Transverse colon (tissue), 4 donors: ENCODE results near the gene PAK2. TPM values are rescaled to one million over a fixed set of nuclear protein-coding genes. Genes with fewer than 3 reads are reported as not detected.

Experiments used
- DNase-seq: peaks from one replicate; pipeline ENCODE4 v3.0.0-alpha.2; 2019
- H3K27ac ChIP-seq, 4 donors: fragments of 200-600 bp; sonication (generic); 2 replicates each; pipeline ENCODE4 v1.5.1; 2016 to 2018; ENCODE audit warnings: inconsistent platforms in 4 of 4
- H3K27me3 ChIP-seq: fragments of 200-600 bp; sonication (generic); 2 replicates; pipeline ENCODE4 v1.5.1; 2017; ENCODE audit warnings: inconsistent platforms
- H3K36me3 ChIP-seq, 4 donors: fragments of 200-600 bp; sonication (generic); 2 replicates each; pipeline ENCODE4 v1.5.1; 2017 to 2019; ENCODE audit warnings: inconsistent platforms in 4 of 4
- H3K4me1 ChIP-seq, 4 donors: fragments of 200-600 bp; sonication (generic); 2 replicates each; pipeline ENCODE4 v1.5.1; 2017 to 2020; ENCODE audit warnings: inconsistent platforms in 4 of 4
- H3K4me3 ChIP-seq, 4 donors: fragments of 200-600 bp; sonication (generic); 1 replicate in 1 of 4; 2 replicates in 3 of 4; pipeline versions ENCODE4 v1.5.1 to v1.6.1; 2017 to 2019; ENCODE audit warnings: inconsistent platforms in 4 of 4
- H3K9me3 ChIP-seq, 2 donors: fragments of 200-600 bp; sonication (generic); 2 replicates each; pipeline ENCODE4 v1.5.1; 2017 to 2019; ENCODE audit warnings: inconsistent platforms in 2 of 2
- EP300 ChIP-seq: sonication (generic); formaldehyde crosslinking; IDR thresholded peaks from one replicate; pipeline ENCODE4 v1.6.1; 2017; ENCODE audit warnings: antibody characterized with exemption, low read depth
- POLR2A ChIP-seq: fragments of 450-650 bp; IDR thresholded peaks from one replicate; pipeline ENCODE4 v1.6.1; 2016; ENCODE audit warnings: antibody characterized with exemption, mild to moderate bottlenecking, moderate library complexity
- POLR2AphosphoS5 ChIP-seq, 3 donors: sonication (generic); formaldehyde crosslinking; IDR thresholded peaks; one replicate each; pipeline ENCODE4 v1.6.1; 2016; ENCODE audit warnings: antibody characterized with exemption in 3 of 3
- WGBS, 2 donors: methylation state at CpG; one replicate each; pipeline ENCODE4 v1.1.5; 2018; ENCODE audit warnings: low coverage in 1 of 2; 5-methylcytosine and 5-hydroxymethylcytosine counted together
- in situ Hi-C, 4 donors: fragments of 200-750 bp; cut with MboI; loops; one replicate each; pipeline versions ENCODE4 v1.15.0 to v1.15.1; 2017; ENCODE audit warnings: low sequenced_read_pairs in 3 of 4, low pct_ligation_motif_present in 1 of 4, low pct_unique_long_range_greater_than_20kb in 1 of 4
- intact Hi-C: fragments of 100-400 bp; cut with DNase I; formaldehyde crosslinking; loops from one replicate; pipeline ENCODE4 v1.15.1; 2023; ENCODE audit warnings: low total_unique reads
- total RNA-seq, 4 donors: library from RNA; depleted of rRNA; stranded (reverse); fragments of >200 nt; gene quantifications; one replicate each; pipeline ENCODE4 v1.1.0, GENCODE V29; 2016
- TF ChIP-seq, protein P1 (sequence below), 5 experiments: fragments of 200-600 bp in 3 of 5; fragments of 450-650 bp in 2 of 5; sonication (generic) in 3 of 5; IDR thresholded peaks; 1 replicate in 2 of 5; 2 replicates in 3 of 5; pipeline ENCODE4 v1.5.1; 2016 to 2017; ENCODE audit warnings: antibody characterized with exemption in 5 of 5, inconsistent platforms in 3 of 5, mild to moderate bottlenecking in 2 of 5, moderate library complexity in 1 of 5

The PAK2 gene
- total RNA-seq, 4 donors from 2014 or later: 16.3 to 54.5 (median 36.7) TPM

DNA sequence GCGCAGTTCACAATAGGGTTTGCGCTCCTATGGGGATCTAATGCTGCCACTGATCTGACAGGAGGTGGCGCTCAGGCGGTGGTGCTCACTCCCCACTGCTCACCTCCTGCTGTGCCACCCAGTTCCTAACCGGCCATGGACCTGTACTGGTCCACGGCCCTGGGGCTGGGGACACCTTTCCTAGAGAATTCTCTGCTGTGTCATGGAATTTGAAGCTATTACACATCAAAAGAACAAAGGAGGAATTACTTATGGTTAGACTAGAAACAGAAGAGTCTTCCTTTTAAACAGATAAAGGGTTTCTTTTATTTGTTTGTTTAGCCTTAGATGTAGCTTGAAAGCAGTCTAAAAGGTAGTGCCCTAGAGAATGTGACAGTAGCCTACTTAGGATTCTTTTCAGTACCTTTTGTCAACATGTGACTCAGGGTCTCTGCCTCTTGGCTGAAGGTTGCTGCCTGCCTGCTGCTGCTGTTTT lies 50.3 kb downstream of the PAK2 start:
- no peak overlapping the region for H3K4me3 ChIP-seq
- H3K9me3 ChIP-seq: no peaks in the 10 kb centered on the region
- no peaks in the 10 kb centered on the region for H3K4me1 ChIP-seq
- WGBS, 2 donors: 96% methylated on average over 6 of the region's 6 CpGs; no CpG with 5 or more reads in 1 of the 2 donors
- intact Hi-C loops (no loop called here), in situ Hi-C loops (no loop called here)
- no peaks in the 10 kb centered on the region for H3K27me3 ChIP-seq
- no peak for DNase-seq
- TF ChIP-seq POLR2AphosphoS5 (IDR thresholded peaks at IDR 0.05) (no peak), POLR2A (no peak), EP300 (no peak)
- TF ChIP-seq, protein P1, sequence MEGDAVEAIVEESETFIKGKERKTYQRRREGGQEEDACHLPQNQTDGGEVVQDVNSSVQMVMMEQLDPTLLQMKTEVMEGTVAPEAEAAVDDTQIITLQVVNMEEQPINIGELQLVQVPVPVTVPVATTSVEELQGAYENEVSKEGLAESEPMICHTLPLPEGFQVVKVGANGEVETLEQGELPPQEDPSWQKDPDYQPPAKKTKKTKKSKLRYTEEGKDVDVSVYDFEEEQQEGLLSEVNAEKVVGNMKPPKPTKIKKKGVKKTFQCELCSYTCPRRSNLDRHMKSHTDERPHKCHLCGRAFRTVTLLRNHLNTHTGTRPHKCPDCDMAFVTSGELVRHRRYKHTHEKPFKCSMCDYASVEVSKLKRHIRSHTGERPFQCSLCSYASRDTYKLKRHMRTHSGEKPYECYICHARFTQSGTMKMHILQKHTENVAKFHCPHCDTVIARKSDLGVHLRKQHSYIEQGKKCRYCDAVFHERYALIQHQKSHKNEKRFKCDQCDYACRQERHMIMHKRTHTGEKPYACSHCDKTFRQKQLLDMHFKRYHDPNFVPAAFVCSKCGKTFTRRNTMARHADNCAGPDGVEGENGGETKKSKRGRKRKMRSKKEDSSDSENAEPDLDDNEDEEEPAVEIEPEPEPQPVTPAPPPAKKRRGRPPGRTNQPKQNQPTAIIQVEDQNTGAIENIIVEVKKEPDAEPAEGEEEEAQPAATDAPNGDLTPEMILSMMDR (IDR thresholded peaks at IDR 0.05): no peak
- H3K27ac ChIP-seq: no peak overlapping the region
- H3K36me3 ChIP-seq: peaks cover 0 to 18% (median 0%) of the 10 kb centered on the region in 4 donors

DNA sequence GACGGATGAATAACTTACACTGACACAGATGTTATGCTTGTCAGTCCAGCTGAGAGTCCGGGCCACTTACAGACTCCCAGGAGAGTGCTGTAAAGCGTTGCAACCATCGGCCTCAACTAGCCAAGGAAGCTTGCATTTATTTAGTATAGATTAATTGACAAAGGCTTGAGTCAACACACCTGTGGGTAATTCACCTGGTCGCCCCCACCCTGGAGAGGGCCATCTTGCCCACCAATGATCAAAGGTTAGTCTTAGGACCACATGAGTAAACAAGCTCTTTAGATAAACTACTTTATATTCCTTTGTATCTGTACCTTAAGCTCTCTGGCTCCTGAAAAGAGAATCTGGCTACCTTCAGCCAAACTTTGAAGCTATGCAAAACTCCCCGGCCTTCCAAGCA lies 51.0 kb downstream of the PAK2 start:
- no peak for DNase-seq
- Histone ChIP-seq H3K4me1 (no peaks in the 10 kb centered on the region), H3K36me3 (peaks cover 0 to 18% (median 0%) of the 10 kb centered on the region in 4 donors), H3K27me3 (no peaks in the 10 kb centered on the region), H3K4me3 (no peak overlapping the region), H3K27ac (no peak overlapping the region), H3K9me3 (no peaks in the 10 kb centered on the region)
- TF ChIP-seq EP300 (no peak), POLR2A (no peak)
- intact Hi-C loops: no loop called here
- 94 to 100% methylated on average over 1 to 6 of the region's 6 CpGs for WGBS, 2 donors
- in situ Hi-C loops: no loop called here

DNA sequence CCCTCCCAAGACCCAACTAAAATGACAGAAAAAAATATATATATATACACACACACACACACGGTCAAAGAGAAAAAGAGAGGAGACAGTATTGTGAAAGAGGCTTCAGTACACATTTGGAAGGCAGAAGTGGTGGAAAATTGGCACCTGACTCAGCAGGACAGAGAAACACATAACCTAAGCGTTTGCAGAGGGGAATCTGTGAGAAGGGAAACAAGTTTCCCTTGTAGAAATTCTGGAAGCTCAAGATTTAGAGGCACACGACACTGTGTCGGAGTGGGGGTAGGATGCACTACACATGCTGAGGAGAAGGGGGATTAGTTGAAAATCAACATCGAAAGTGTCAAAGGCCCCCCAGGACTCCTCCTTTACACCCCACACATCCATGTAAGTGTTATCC lies 53.1 kb downstream of the PAK2 start:
- intact Hi-C loops: no loop called here
- 74 to 83% methylated on average over 5 of the region's 5 CpGs for WGBS, 2 donors
- H3K4me3 ChIP-seq: no peak overlapping the region
- no peak for DNase-seq
- H3K27ac ChIP-seq: no peak overlapping the region
- in situ Hi-C loops: no loop called here
- no peaks in the 10 kb centered on the region for H3K27me3 ChIP-seq
- H3K9me3 ChIP-seq: no peaks in the 10 kb centered on the region
- H3K4me1 ChIP-seq: no peaks in the 10 kb centered on the region
- peaks cover 0 to 18% (median 0%) of the 10 kb centered on the region in 4 donors for H3K36me3 ChIP-seq
- TF ChIP-seq, protein P1 (IDR thresholded peaks at IDR 0.05): no peak
- TF ChIP-seq POLR2AphosphoS5 (IDR thresholded peaks at IDR 0.05) (no peak), POLR2A (no peak), EP300 (no peak)

DNA sequence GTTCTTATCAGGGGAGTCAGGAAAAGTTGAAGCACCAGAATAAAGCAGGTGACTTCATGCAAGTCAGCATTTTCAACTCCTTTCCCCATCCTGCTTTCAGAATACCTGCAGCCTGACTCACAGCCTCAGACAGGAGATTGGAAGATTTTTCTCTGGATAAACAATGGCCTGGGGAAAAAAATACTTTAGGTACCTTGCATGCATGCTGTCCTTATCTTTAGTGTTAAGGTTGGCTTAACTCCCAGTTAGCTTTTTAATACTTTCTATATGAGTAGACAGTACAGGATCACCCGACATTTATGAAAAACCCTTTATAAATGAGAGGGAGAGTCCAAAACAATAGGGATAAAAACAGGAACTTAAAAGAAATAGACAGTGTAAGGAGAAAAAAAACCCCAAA lies 53.6 kb downstream of the PAK2 start:
- intact Hi-C loops (no loop called here), in situ Hi-C loops (no loop called here)
- WGBS, 2 donors: 38 to 41% methylated on average over 1 of the region's 1 CpG

More for the DNA sequence above, 53.6 kb downstream of the PAK2 start:
- TF ChIP-seq, protein P1 (IDR thresholded peaks at IDR 0.05): no peak
- TF ChIP-seq EP300 (no peak), POLR2AphosphoS5 (IDR thresholded peaks at IDR 0.05) (no peak), POLR2A (no peak)
- H3K4me3 ChIP-seq: no peak overlapping the region
- peaks cover 0 to 18% (median 0%) of the 10 kb centered on the region in 4 donors for H3K36me3 ChIP-seq
- H3K9me3 ChIP-seq: no peaks in the 10 kb centered on the region
- no peaks in the 10 kb centered on the region for H3K27me3 ChIP-seq
- H3K4me1 ChIP-seq: no peaks in the 10 kb centered on the region
- H3K27ac ChIP-seq: no peak overlapping the region
- no peak for DNase-seq
